ENCODE data around the gene GMIP. TPM values are rescaled to one million over a fixed set of nuclear protein-coding genes. Genes with fewer than 3 reads are reported as not detected.

GMIP gene
- total RNA-seq, 1 donor from 2014 or later, result 3.0 TPM

GRCh38 chr19:19597809-19598306 lies 45.6 kb downstream of the GMIP start:
- Histone ChIP-seq H3K27ac (replicated peaks) (no peak overlapping the region), H3K4me1 (no peaks in the 10 kb centered on the region), H3K4me3 (no peak overlapping the region), H3K9me3 (replicated peaks) (no peaks in the 10 kb centered on the region), H3K36me3 (no peaks in the 10 kb centered on the region), H3K27me3 (ENCODE audit: low read depth) (peaks cover 6% of the 10 kb centered on the region)
- intact Hi-C loops (cut with micrococcal nuclease), result no loop called here
- no peak for DNase-seq
- TF ChIP-seq CTCF (IDR thresholded peaks at IDR 0.05; ENCODE audit: borderline replicate concordance), result no peak

GRCh38 chr19:19595171-19595701 lies 48.2 kb downstream of the GMIP start:
- H3K4me1 ChIP-seq, result peaks cover 7% of the 10 kb centered on the region
- no peak overlapping the region for H3K4me3 ChIP-seq
- intact Hi-C loops (cut with micrococcal nuclease), result no loop called here
- no peak overlapping the region for H3K27ac ChIP-seq (replicated peaks)
- H3K9me3 ChIP-seq (replicated peaks), result no peaks in the 10 kb centered on the region
- H3K36me3 ChIP-seq, result no peaks in the 10 kb centered on the region
- TF ChIP-seq CTCF (IDR thresholded peaks at IDR 0.05; ENCODE audit: borderline replicate concordance), result no peak
- H3K27me3 ChIP-seq (ENCODE audit: low read depth), result no peaks in the 10 kb centered on the region
- no peak for DNase-seq

- Histone ChIP-seq H3K9me3 (replicated peaks) (no peaks in the 10 kb centered on the region), H3K27me3 (ENCODE audit: low read depth) (no peaks in the 10 kb centered on the region), H3K36me3 (no peaks in the 10 kb centered on the region), H3K27ac (replicated peaks) (no peak overlapping the region), H3K4me3 (no peak overlapping the region), H3K4me1 (peaks cover 7% of the 10 kb centered on the region)
- intact Hi-C loops (cut with micrococcal nuclease), result no loop called here
- no peak for DNase-seq
- TF ChIP-seq CTCF (IDR thresholded peaks at IDR 0.05; ENCODE audit: borderline replicate concordance), result no peak
These were observed 49.1 kb downstream of the GMIP start for GRCh38 chr19:19594381-19594780.

GRCh38 chr19:19592690-19593089 lies 50.8 kb downstream of the GMIP start:
- H3K36me3 ChIP-seq, result no peaks in the 10 kb centered on the region
- no peak for DNase-seq
- H3K9me3 ChIP-seq (replicated peaks), result no peaks in the 10 kb centered on the region
- intact Hi-C loops (cut with micrococcal nuclease), result no loop called here
- no peak overlapping the region for H3K4me3 ChIP-seq
- H3K27me3 ChIP-seq (ENCODE audit: low read depth), result no peaks in the 10 kb centered on the region
- TF ChIP-seq CTCF (IDR thresholded peaks at IDR 0.05; ENCODE audit: borderline replicate concordance), result no peak
- H3K27ac ChIP-seq (replicated peaks), result no peak overlapping the region
- peaks cover 7% of the 10 kb centered on the region for H3K4me1 ChIP-seq

- Histone ChIP-seq H3K9me3 (replicated peaks) (no peaks in the 10 kb centered on the region), H3K4me3 (no peak overlapping the region), H3K4me1 (peaks cover 7% of the 10 kb centered on the region), H3K36me3 (no peaks in the 10 kb centered on the region), H3K27me3 (ENCODE audit: low read depth) (no peaks in the 10 kb centered on the region), H3K27ac (replicated peaks) (no peak overlapping the region)
- TF ChIP-seq CTCF (IDR thresholded peaks at IDR 0.05; ENCODE audit: borderline replicate concordance), result no peak
- intact Hi-C loops (cut with micrococcal nuclease), result no loop called here
- DNase-seq, result no peak
These were observed 52.2 kb downstream of the GMIP start for GRCh38 chr19:19591133-19591825.

Measured in left ventricle myocardium inferior (tissue), 1 donor.